Measurements from ENCODE around the gene GIPR.
A peak's percentile ranks its signal among the peaks of the same experiment; 100 is the strongest.

Gene GIPR

DNA sequence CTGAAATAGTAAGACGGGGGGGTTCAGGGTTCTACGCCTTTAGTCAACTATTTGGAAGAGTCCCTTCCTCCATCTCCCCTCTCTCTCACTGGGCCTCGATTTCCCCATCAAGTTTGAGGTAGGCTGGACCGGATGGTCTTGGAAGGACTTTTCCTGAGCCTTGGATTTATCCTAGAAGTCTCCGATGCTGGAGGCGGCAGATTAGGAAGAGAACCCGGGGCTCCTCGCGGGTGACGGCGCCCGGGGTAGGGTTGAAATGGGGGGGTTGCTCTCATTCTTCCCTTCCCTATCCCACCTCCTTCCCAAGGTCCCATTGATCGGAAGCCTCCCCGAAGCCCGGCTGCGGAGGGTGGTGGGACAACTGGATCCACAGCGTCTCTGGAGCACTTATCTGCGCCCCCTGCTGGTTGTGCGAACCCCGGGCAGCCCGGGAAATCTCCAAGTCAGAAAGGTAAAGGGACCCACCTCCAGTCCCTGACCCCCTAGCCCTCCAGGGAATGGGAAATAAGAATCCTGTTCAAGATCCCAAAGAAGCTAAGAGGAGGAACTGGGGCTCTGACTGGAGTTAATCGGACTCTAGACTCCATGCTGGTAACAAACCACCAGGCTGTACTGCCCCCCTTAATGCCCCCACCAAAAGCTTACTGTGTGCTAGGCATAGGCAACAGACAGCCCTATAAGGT lies 25.2 kb downstream of the GIPR start:
- DNase-seq (ENCODE audit: low read depth): peak; percentile 61
- TF ChIP-seq, protein P1, sequence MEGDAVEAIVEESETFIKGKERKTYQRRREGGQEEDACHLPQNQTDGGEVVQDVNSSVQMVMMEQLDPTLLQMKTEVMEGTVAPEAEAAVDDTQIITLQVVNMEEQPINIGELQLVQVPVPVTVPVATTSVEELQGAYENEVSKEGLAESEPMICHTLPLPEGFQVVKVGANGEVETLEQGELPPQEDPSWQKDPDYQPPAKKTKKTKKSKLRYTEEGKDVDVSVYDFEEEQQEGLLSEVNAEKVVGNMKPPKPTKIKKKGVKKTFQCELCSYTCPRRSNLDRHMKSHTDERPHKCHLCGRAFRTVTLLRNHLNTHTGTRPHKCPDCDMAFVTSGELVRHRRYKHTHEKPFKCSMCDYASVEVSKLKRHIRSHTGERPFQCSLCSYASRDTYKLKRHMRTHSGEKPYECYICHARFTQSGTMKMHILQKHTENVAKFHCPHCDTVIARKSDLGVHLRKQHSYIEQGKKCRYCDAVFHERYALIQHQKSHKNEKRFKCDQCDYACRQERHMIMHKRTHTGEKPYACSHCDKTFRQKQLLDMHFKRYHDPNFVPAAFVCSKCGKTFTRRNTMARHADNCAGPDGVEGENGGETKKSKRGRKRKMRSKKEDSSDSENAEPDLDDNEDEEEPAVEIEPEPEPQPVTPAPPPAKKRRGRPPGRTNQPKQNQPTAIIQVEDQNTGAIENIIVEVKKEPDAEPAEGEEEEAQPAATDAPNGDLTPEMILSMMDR (conservative IDR thresholded peaks at IDR 0.05; ENCODE audit: low read length): peak; percentile 86
- peak overlapping the region; percentile 91 for H3K4me3 ChIP-seq (ENCODE audit: low read length)

DNA sequence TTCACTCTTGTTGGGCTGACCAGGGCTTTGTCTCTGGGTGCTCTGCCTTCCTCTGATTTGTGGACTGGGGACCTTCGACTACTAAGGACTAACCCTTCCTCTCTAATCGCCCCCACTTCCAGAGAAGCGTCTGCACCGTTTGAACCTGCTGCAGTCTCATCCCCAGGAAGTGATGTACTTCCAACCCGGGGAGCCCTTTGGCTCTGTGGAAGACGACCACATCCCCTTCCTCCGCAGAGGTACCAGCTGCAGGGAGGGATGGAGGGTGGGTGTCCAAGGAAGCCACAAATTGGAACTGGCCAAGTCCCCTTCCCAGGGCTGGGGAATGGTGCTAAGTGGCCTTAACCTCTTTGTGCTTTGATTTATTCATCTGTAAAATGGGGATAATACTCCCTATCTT lies 33.7 kb downstream of the GIPR start:
- TF ChIP-seq, protein P1 (conservative IDR thresholded peaks at IDR 0.05; ENCODE audit: low read length): no peak
- H3K4me3 ChIP-seq (ENCODE audit: low read length): no peak overlapping the region
- DNase-seq (ENCODE audit: low read depth): no peak

GRCh38 chr19:45705115-45705514 lies 37.1 kb downstream of the GIPR start:
- TF ChIP-seq, protein P1 (conservative IDR thresholded peaks at IDR 0.05; ENCODE audit: low read length): no peak
- no peak overlapping the region for H3K4me3 ChIP-seq (ENCODE audit: low read length)
- no peak for DNase-seq (ENCODE audit: low read depth)

GRCh38 chr19:45705710-45706415 lies 37.8 kb downstream of the GIPR start:
- DNase-seq (ENCODE audit: low read depth): no peak
- TF ChIP-seq, protein P1 (conservative IDR thresholded peaks at IDR 0.05; ENCODE audit: low read length): no peak

GRCh38 chr19:45710356-45711130 lies 42.5 kb downstream of the GIPR start:
- H3K4me3 ChIP-seq (ENCODE audit: low read length): no peak overlapping the region
- TF ChIP-seq, protein P1 (conservative IDR thresholded peaks at IDR 0.05; ENCODE audit: low read length): no peak
- DNase-seq (ENCODE audit: low read depth): no peak

More at GRCh38 chr19:45705710-45706415, 37.8 kb downstream of the GIPR start:
- no peak overlapping the region for H3K4me3 ChIP-seq (ENCODE audit: low read length)

GRCh38 chr19:45711851-45712698 lies 44.1 kb downstream of the GIPR start:
- H3K4me3 ChIP-seq (ENCODE audit: low read length): no peak overlapping the region
- TF ChIP-seq, protein P1 (conservative IDR thresholded peaks at IDR 0.05; ENCODE audit: low read length): no peak
- no peak for DNase-seq (ENCODE audit: low read depth)

All from AG10803 (cell line).